ENCODE data around the gene TOP2A.

The TOP2A gene

DNA sequence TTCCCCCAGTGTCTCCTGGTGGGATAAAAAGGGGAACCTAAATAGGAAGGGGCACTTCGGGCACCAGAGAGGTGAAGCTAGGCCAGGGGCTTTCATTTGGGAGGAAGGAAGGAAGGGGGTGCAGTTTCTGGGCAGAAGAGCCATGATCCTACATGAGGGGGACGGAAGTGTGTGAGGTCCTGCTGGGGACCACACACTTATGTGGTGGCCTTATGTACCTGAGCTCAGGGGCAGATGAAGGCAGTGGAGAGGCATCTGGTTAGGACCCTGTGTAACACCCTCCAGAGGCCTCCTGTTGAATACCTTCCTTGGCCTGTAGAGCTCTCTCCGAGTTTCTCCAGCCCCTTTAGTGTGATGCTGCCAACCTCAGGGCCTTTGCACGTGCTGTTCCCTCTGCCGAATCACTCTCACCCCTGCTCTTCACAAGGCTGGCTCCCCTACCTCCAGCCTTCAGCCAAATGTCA, 46.7 kb upstream of the TOP2A start:
- Histone ChIP-seq H4K8ac (ENCODE audit: low read depth, low read length) (no peak overlapping the region), H3K36me3 (replicated peaks in 1 of 2; ENCODE audit: control insufficient read depth in 2 of 2, insufficient read depth in 2 of 2, low read length in 2 of 2) (no peaks in the 10 kb centered on the region), H3K27ac (replicated peaks; ENCODE audit: low read length) (no peak overlapping the region), H2AK5ac (ENCODE audit: low read depth, low read length) (peak overlapping the region; percentile 17), H2BK5ac (ENCODE audit: low read length) (peak overlapping the region; percentile 46), H2AFZ (ENCODE audit: low read length) (no peak overlapping the region), H2BK12ac (ENCODE audit: low read length) (no peak overlapping the region), H3K4me1 (ENCODE audit: control insufficient read depth in 2 of 2, insufficient read depth in 1 of 2, low read depth in 1 of 2, low read length in 2 of 2) (peaks cover 3 to 10% of the 10 kb centered on the region in 2 donors), H2BK15ac (ENCODE audit: low read length) (peak overlapping the region; percentile 73), H3K23ac (ENCODE audit: low read depth, low read length, poor library complexity) (no peak overlapping the region), H3K4ac (ENCODE audit: low read length) (no peak overlapping the region), H3K9me3 (replicated peaks in 1 of 2; ENCODE audit: control insufficient read depth in 2 of 2, insufficient read depth in 1 of 2, low read depth in 1 of 2, low read length in 2 of 2) (peaks cover 0 to 2% of the 10 kb centered on the region in 2 donors), H3K27me3 (ENCODE audit: control insufficient read depth in 3 of 3, insufficient read depth in 3 of 3, low read depth in 1 of 3, low read length in 3 of 3) (no peaks in the 10 kb centered on the region), H2BK120ac (ENCODE audit: low read depth, low read length) (no peak overlapping the region), H4K91ac (ENCODE audit: low read depth, low read length, poor library complexity) (no peak overlapping the region), H3K14ac (ENCODE audit: low read length) (no peak overlapping the region), H3K4me2 (ENCODE audit: insufficient read depth, low read length, poor library complexity, severe bottlenecking) (no peak overlapping the region), H3K4me3 (ENCODE audit: low read length in 2 of 2) (no peak overlapping the region), H3K18ac (ENCODE audit: low read length) (no peak overlapping the region), H3K79me1 (ENCODE audit: low read depth, low read length) (no peaks in the 10 kb centered on the region), H3K9ac (ENCODE audit: low read depth, low read length, poor library complexity) (no peak overlapping the region)
- DNase-seq (ENCODE audit: low spot score), result no peak
- WGBS, 2 donors (ENCODE audit: extremely low coverage in 2 of 2, insufficient read length in 2 of 2, insufficient replicate concordance in 1 of 2), result no CpG with 5 or more reads among the region's 5 CpGs

- peak overlapping the region; percentile 95 for H2AFZ ChIP-seq (ENCODE audit: low read length)
- peaks cover 10% of the 10 kb centered on the region in 2 donors for H3K4me1 ChIP-seq (ENCODE audit: control insufficient read depth in 2 of 2, insufficient read depth in 1 of 2, low read depth in 1 of 2, low read length in 2 of 2)
- no peak overlapping the region for H3K4me2 ChIP-seq (ENCODE audit: insufficient read depth, low read length, poor library complexity, severe bottlenecking)
- H3K14ac ChIP-seq (ENCODE audit: low read length), result no peak overlapping the region
- no peak overlapping the region for H3K27ac ChIP-seq (replicated peaks; ENCODE audit: low read length)
- no peak for DNase-seq (ENCODE audit: low spot score)
- H3K36me3 ChIP-seq (replicated peaks in 1 of 2; ENCODE audit: control insufficient read depth in 2 of 2, insufficient read depth in 2 of 2, low read length in 2 of 2), result peaks cover 0 to 3% of the 10 kb centered on the region in 2 donors
- H3K18ac ChIP-seq (ENCODE audit: low read length), result no peak overlapping the region
- no CpG with 5 or more reads among the region's 11 CpGs for WGBS, 2 donors (ENCODE audit: extremely low coverage in 2 of 2, insufficient read length in 2 of 2, insufficient replicate concordance in 1 of 2)
- H2BK15ac ChIP-seq (ENCODE audit: low read length), result no peak overlapping the region
- no peaks in the 10 kb centered on the region for H3K27me3 ChIP-seq (ENCODE audit: control insufficient read depth in 3 of 3, insufficient read depth in 3 of 3, low read depth in 1 of 3, low read length in 3 of 3)
- H3K4me3 ChIP-seq (ENCODE audit: low read length in 2 of 2), result no peak overlapping the region
- no peak overlapping the region for H3K23ac ChIP-seq (ENCODE audit: low read depth, low read length, poor library complexity)
- H2AK5ac ChIP-seq (ENCODE audit: low read depth, low read length), result no peak overlapping the region
- no peaks in the 10 kb centered on the region for H3K79me1 ChIP-seq (ENCODE audit: low read depth, low read length)
- no peak overlapping the region for H2BK120ac ChIP-seq (ENCODE audit: low read depth, low read length)
- no peak overlapping the region for H3K4ac ChIP-seq (ENCODE audit: low read length)
- no peak overlapping the region for H2BK12ac ChIP-seq (ENCODE audit: low read length)
- no peak overlapping the region for H2BK5ac ChIP-seq (ENCODE audit: low read length)
- peaks cover 0 to 2% of the 10 kb centered on the region in 2 donors for H3K9me3 ChIP-seq (replicated peaks in 1 of 2; ENCODE audit: control insufficient read depth in 2 of 2, insufficient read depth in 1 of 2, low read depth in 1 of 2, low read length in 2 of 2)
- no peak overlapping the region for H4K8ac ChIP-seq (ENCODE audit: low read depth, low read length)
- no peak overlapping the region for H3K9ac ChIP-seq (ENCODE audit: low read depth, low read length, poor library complexity)
- no peak overlapping the region for H4K91ac ChIP-seq (ENCODE audit: low read depth, low read length, poor library complexity)
Measured at GRCh38 chr17:40463122-40463550, 45.4 kb upstream of the TOP2A start.

DNA sequence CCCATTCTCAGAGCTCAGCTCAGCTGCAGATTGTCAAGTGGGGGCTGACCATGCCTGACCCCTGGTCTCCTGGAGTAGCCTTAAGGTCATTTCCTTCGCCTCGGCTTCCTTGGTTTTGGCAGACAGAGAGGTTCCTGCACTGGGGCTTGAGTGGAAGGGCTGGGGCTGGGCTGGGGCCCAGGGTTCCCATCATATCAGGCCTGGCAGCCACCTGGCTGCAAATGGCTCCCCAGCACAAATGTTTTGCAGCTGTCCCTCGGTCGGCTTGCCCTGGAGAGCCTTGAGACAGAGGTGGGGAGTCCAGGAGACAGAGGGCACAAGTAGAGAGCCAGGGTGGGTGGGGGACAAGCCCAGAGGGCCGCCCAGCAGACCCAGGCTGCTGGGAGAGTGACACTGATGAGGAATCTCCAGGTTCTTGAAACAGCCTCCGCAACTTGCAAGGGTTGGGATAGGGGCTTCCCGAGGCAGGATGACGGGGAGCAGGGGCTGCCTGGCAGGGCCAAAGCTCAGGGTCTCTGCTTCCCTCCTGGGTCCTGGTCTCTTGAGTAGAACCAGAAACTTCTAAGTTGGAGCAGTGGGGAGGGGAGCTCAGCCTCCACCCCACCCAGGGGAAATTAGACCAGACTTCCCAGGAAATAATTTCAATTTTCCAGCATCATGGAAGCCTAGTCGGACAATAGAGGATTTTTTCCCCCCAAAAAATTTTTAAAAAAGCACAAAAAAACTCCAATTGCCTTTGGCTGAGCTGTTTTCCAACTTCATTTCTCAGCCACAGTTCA, 44.8 kb upstream of the TOP2A start:
- H2BK12ac ChIP-seq (ENCODE audit: low read length), result no peak overlapping the region
- H2AK5ac ChIP-seq (ENCODE audit: low read depth, low read length), result peak overlapping the region; percentile 86
- no peak overlapping the region for H2BK15ac ChIP-seq (ENCODE audit: low read length)
- H3K18ac ChIP-seq (ENCODE audit: low read length), result peak overlapping the region; percentile 90
- H2AFZ ChIP-seq (ENCODE audit: low read length), result peak overlapping the region; percentile 95
- H3K79me1 ChIP-seq (ENCODE audit: low read depth, low read length), result no peaks in the 10 kb centered on the region
- DNase-seq (ENCODE audit: low spot score), result no peak
- no peak overlapping the region for H2BK120ac ChIP-seq (ENCODE audit: low read depth, low read length)
- H3K4me3 ChIP-seq (ENCODE audit: low read length in 2 of 2), result no peak overlapping the region
- no peaks in the 10 kb centered on the region for H3K27me3 ChIP-seq (ENCODE audit: control insufficient read depth in 3 of 3, insufficient read depth in 3 of 3, low read depth in 1 of 3, low read length in 3 of 3)
- no peak overlapping the region for H3K4ac ChIP-seq (ENCODE audit: low read length)
- no peak overlapping the region for H4K8ac ChIP-seq (ENCODE audit: low read depth, low read length)
- H3K4me1 ChIP-seq (ENCODE audit: control insufficient read depth in 2 of 2, insufficient read depth in 1 of 2, low read depth in 1 of 2, low read length in 2 of 2), result peaks cover 12 to 14% of the 10 kb centered on the region in 2 donors
- peaks cover 0 to 2% of the 10 kb centered on the region in 2 donors for H3K9me3 ChIP-seq (replicated peaks in 1 of 2; ENCODE audit: control insufficient read depth in 2 of 2, insufficient read depth in 1 of 2, low read depth in 1 of 2, low read length in 2 of 2)
- no peak overlapping the region for H3K27ac ChIP-seq (replicated peaks; ENCODE audit: low read length)
- WGBS, 2 donors (ENCODE audit: extremely low coverage in 2 of 2, insufficient read length in 2 of 2, insufficient replicate concordance in 1 of 2), result no CpG with 5 or more reads among the region's 9 CpGs
- no peak overlapping the region for H2BK5ac ChIP-seq (ENCODE audit: low read length)
- no peak overlapping the region for H3K4me2 ChIP-seq (ENCODE audit: insufficient read depth, low read length, poor library complexity, severe bottlenecking)
- no peak overlapping the region for H3K23ac ChIP-seq (ENCODE audit: low read depth, low read length, poor library complexity)
- peaks cover 0 to 3% of the 10 kb centered on the region in 2 donors for H3K36me3 ChIP-seq (replicated peaks in 1 of 2; ENCODE audit: control insufficient read depth in 2 of 2, insufficient read depth in 2 of 2, low read length in 2 of 2)
- H3K14ac ChIP-seq (ENCODE audit: low read length), result no peak overlapping the region
- no peak overlapping the region for H3K9ac ChIP-seq (ENCODE audit: low read depth, low read length, poor library complexity)
- H4K91ac ChIP-seq (ENCODE audit: low read depth, low read length, poor library complexity), result no peak overlapping the region

- no peak overlapping the region for H3K4me2 ChIP-seq (ENCODE audit: insufficient read depth, low read length, poor library complexity, severe bottlenecking)
- peak overlapping the region; percentile 86 for H2AK5ac ChIP-seq (ENCODE audit: low read depth, low read length)
- H3K9me3 ChIP-seq (replicated peaks in 1 of 2; ENCODE audit: control insufficient read depth in 2 of 2, insufficient read depth in 1 of 2, low read depth in 1 of 2, low read length in 2 of 2), result peaks cover 0 to 2% of the 10 kb centered on the region in 2 donors
- peak overlapping the region; percentile 49 for H4K91ac ChIP-seq (ENCODE audit: low read depth, low read length, poor library complexity)
- H2BK12ac ChIP-seq (ENCODE audit: low read length), result no peak overlapping the region
- no peaks in the 10 kb centered on the region for H3K79me1 ChIP-seq (ENCODE audit: low read depth, low read length)
- no peak overlapping the region for H2BK120ac ChIP-seq (ENCODE audit: low read depth, low read length)
- H3K4ac ChIP-seq (ENCODE audit: low read length), result no peak overlapping the region
- H4K8ac ChIP-seq (ENCODE audit: low read depth, low read length), result no peak overlapping the region
- H3K4me1 ChIP-seq (ENCODE audit: control insufficient read depth in 2 of 2, insufficient read depth in 1 of 2, low read depth in 1 of 2, low read length in 2 of 2), result peaks cover 12 to 14% of the 10 kb centered on the region in 2 donors
- H2AFZ ChIP-seq (ENCODE audit: low read length), result peak overlapping the region; percentile 95
- H3K23ac ChIP-seq (ENCODE audit: low read depth, low read length, poor library complexity), result no peak overlapping the region
- H3K14ac ChIP-seq (ENCODE audit: low read length), result no peak overlapping the region
- H3K18ac ChIP-seq (ENCODE audit: low read length), result no peak overlapping the region
- H3K36me3 ChIP-seq (replicated peaks in 1 of 2; ENCODE audit: control insufficient read depth in 2 of 2, insufficient read depth in 2 of 2, low read length in 2 of 2), result peaks cover 3 to 7% of the 10 kb centered on the region in 2 donors
- no CpG with 5 or more reads among the region's 12 CpGs for WGBS, 2 donors (ENCODE audit: extremely low coverage in 2 of 2, insufficient read length in 2 of 2, insufficient replicate concordance in 1 of 2)
- H3K27ac ChIP-seq (replicated peaks; ENCODE audit: low read length), result no peak overlapping the region
- no peak overlapping the region for H3K4me3 ChIP-seq (ENCODE audit: low read length in 2 of 2)
- H3K9ac ChIP-seq (ENCODE audit: low read depth, low read length, poor library complexity), result no peak overlapping the region
- no peak for DNase-seq (ENCODE audit: low spot score)
- H2BK5ac ChIP-seq (ENCODE audit: low read length), result no peak overlapping the region
- no peaks in the 10 kb centered on the region for H3K27me3 ChIP-seq (ENCODE audit: control insufficient read depth in 3 of 3, insufficient read depth in 3 of 3, low read depth in 1 of 3, low read length in 3 of 3)
- H2BK15ac ChIP-seq (ENCODE audit: low read length), result no peak overlapping the region
Measured at GRCh38 chr17:40461732-40462342, 44.1 kb upstream of the TOP2A start.
